Left ventricle myocardium inferior (tissue), 1 donor: ENCODE measurements around the gene EIF3L. TPM values are rescaled to one million over a fixed set of nuclear protein-coding genes. Genes with fewer than 3 reads are reported as not detected.

ENCODE experiments used
- DNase-seq: peaks from one replicate; pipeline ENCODE4 v3.0.0-alpha.2; 2020
- H3K27ac ChIP-seq: fragments of 200-600 bp; replicated peaks from 2 replicates; pipeline ENCODE4 v1.8.0; 2021
- H3K27me3 ChIP-seq: fragments of 200-600 bp; 2 replicates; pipeline ENCODE4 v1.8.0; 2021; ENCODE audit warnings: low read depth
- H3K36me3 ChIP-seq: fragments of 200-600 bp; 2 replicates; pipeline ENCODE4 v1.8.0; 2021
- H3K4me1 ChIP-seq: fragments of 200-600 bp; 2 replicates; pipeline ENCODE4 v1.8.0; 2021
- H3K4me3 ChIP-seq: fragments of 200-600 bp; 2 replicates; pipeline ENCODE4 v1.8.0; 2021; ENCODE audit warnings: mild to moderate bottlenecking, moderate library complexity
- H3K9me3 ChIP-seq: fragments of 200-600 bp; replicated peaks from 2 replicates; pipeline ENCODE4 v1.8.0; 2021
- CTCF ChIP-seq: fragments of 200-600 bp; IDR thresholded peaks from 2 replicates; pipeline ENCODE4 v1.8.0; 2021; ENCODE audit warnings: antibody characterized with exemption, mild to moderate bottlenecking, borderline replicate concordance
- intact Hi-C: fragments of 100-400 bp; cut with micrococcal nuclease; formaldehyde crosslinking; loops from one replicate; pipeline ENCODE4 v1.11.0; 2022
- total RNA-seq: library from RNA; stranded (reverse); fragmentation: NEBNext Ultra II Directional; extraction: Animal tissue kit (Norgen Biotek cat#: 25700); gene quantifications from one replicate; pipeline ENCODE4 v1.2.1, GENCODE V29; 2021
- donor health status: DM: no; HTN: yes; CAD: no; lungs with severe emphysema.

EIF3L gene
- total RNA-seq, 1 donor from 2014 or later = 379 TPM

DNA sequence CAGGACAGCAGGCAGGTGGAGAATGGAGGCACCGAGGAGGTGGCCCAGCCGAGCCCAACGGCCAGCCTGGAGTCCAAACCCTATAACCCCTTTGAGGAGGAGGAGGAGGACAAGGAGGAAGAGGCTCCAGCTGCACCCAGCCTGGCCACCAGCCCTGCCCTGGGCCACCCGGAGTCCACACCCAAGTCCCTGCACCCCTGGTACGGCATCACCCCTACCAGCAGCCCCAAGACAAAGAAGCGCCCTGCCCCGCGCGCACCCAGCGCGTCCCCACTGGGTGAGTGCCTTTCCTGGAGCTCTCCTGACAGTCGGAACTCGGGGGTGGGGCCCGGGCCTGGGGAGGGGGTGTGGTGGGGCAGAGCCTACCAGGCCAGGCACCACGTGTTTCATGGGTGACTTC is 76.5 kb downstream of the EIF3L start:
- Histone ChIP-seq H3K27ac (no peak overlapping the region), H3K4me3 (no peak overlapping the region), H3K9me3 (no peaks in the 10 kb centered on the region), H3K36me3 (peaks cover 84% of the 10 kb centered on the region), H3K27me3 (no peaks in the 10 kb centered on the region), H3K4me1 (peaks cover 8% of the 10 kb centered on the region)
- DNase-seq = no peak
- no peak for TF ChIP-seq CTCF
- intact Hi-C loops = no loop called here

DNA sequence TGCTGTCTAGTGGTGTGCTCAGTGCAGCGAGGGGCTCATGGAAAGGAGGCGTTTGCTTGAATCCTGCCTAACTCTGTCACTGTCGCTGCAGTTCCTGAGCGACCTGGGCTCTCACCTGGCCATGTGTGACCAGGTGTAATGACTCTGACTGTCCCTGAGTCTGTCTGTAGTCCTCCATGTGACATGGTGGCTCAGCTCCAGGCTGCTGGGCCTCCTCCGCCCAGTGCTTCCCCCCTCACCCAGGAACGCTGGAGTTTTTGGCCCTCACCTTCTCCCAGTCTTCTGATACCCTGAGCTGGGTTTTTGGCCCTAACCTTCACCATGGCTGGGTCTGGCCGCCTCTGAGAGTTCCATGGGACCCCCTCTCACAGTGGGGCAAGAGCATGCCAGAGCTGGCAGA is 77.1 kb downstream of the EIF3L start:
- no peak for TF ChIP-seq CTCF
- intact Hi-C loops = no loop called here
- Histone ChIP-seq H3K4me1 (peaks cover 12% of the 10 kb centered on the region), H3K27me3 (no peaks in the 10 kb centered on the region), H3K36me3 (peaks cover 78% of the 10 kb centered on the region), H3K4me3 (no peak overlapping the region), H3K27ac (no peak overlapping the region), H3K9me3 (no peaks in the 10 kb centered on the region)
- DNase-seq = no peak

- TF ChIP-seq CTCF = no peak
- Histone ChIP-seq H3K4me3 (no peak overlapping the region), H3K36me3 (peaks cover 76% of the 10 kb centered on the region), H3K9me3 (no peaks in the 10 kb centered on the region), H3K27me3 (no peaks in the 10 kb centered on the region), H3K4me1 (peaks cover 19% of the 10 kb centered on the region), H3K27ac (no peak overlapping the region)
- intact Hi-C loops = no loop called here
- DNase-seq = no peak
These were observed 77.8 kb downstream of the EIF3L start for GRCh38 chr22:37926771-37927636.

DNA sequence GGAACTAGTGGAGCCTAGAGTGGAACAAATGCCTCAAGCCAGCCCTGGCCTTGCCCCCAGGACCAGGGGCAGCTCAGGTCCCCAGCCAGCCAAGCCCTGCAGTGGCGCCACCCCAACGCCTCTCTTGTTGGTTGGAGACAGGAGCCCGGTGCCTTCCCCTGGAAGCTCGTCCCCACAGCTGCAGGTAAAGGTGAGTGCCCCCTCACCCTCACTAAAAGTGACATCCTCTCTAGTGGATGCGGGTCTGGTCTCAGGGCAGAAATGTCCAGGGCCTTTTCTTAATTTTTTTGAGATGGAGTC is 78.4 kb downstream of the EIF3L start:
- DNase-seq = no peak
- Histone ChIP-seq H3K4me1 (peaks cover 25% of the 10 kb centered on the region), H3K36me3 (peaks cover 80% of the 10 kb centered on the region), H3K9me3 (no peaks in the 10 kb centered on the region), H3K4me3 (no peak overlapping the region), H3K27ac (no peak overlapping the region), H3K27me3 (no peaks in the 10 kb centered on the region)
- TF ChIP-seq CTCF = no peak
- intact Hi-C loops = no loop called here

DNA sequence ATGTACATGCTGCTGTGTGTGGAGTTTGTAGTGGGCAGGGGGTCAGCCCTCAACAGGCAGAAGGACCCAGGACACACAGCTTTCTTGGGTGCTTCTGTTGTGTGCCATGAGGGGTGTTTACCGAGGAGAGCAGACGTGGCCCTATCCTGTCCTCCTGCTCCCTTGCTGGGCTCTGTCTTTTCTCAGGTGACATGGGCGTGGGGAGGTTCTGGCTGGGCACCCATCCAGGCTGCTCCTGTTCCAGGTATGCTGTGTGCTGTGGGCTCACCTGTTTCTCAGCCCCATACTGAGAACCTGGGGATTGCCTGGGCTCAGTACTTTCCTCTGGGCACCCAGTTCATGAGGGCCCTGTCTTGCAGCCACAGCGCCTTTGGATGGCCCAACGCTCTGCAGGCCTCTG is 80.2 kb downstream of the EIF3L start:
- H3K36me3 ChIP-seq = peaks cover 69% of the 10 kb centered on the region
- peaks cover 43% of the 10 kb centered on the region for H3K4me1 ChIP-seq

More for the DNA sequence above, 80.2 kb downstream of the EIF3L start:
- no peak overlapping the region for H3K27ac ChIP-seq
- no peaks in the 10 kb centered on the region for H3K9me3 ChIP-seq
- no peak overlapping the region for H3K4me3 ChIP-seq
- TF ChIP-seq CTCF = no peak
- no peaks in the 10 kb centered on the region for H3K27me3 ChIP-seq
- intact Hi-C loops = no loop called here
- no peak for DNase-seq
